HUDEP-2 (cell line): ENCODE results near the gene SERTM1.

ENCODE experiments used
- DNase-seq, 76 experiments: peaks; one replicate each; lab custom pipeline; 2025; ENCODE audit not compliant: unreplicated experiment in 76 of 76; lab: John Stamatoyannopoulos, UW

Gene SERTM1

DNA sequence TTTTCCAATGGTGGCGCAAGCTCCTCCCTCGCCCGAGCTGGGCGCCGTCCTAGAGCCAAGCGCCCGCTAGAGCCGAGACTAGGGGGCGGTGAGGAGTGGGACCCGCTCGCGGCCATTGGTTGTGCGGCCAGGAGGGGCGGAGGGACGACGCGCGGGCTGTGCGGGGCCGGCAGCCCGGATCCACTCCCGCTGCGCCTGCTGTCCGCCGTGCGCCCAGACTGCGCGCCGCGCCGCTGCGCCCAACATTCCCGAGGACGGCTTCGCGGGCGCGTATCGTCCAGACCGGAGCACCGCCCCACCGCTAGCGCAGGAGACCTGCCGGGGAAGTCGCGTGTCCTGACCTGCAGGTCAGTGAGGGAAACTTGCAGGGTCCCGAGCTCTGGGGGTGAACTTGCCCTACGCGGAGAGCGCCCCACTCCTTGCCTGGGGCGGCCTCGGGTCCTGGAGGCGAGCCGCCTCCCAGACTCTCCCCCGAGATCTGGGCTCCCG, at the start of gene SERTM1:
SERTM1 (plus strand) TSS at position 183 of the 489 bp plus-strand sequence. CDS start 21,059 bp downstream, outside the sequence.
- no peak for DNase-seq

GRCh38 chr13:36628377-36629056, 45.3 kb upstream of the SERTM1 start:
- DNase-seq, result no peak

GRCh38 chr13:36629057-36629385, 44.8 kb upstream of the SERTM1 start:
- DNase-seq, result no peak

DNA sequence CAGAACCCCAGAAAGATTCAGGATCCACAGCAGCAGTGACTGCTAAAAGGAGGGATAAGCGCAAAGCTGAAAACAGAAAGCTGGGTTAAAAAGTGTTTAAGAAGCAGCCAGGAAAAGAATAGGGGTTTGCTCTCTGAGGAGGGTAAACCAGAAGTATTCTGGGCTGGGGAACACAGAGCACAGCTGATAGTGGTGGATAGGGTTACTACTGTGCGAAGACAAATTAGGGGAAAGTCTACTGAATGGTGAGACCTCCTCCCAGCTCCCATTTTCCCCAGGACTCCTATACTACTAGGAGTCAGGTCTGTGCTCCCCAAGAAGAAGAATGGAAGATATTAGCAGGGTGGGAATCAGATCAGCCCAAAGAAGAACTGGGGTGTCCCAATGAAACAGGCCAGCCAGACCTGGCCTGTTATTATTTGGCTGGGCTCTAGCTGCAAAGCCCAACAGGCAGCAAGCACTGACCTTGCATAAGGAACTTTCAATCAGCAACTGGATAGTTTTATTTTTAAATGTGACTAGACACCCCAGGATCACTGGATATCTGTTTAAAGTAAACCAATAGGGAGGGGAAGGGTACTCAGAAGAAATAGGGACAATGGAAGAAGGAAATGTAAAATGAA, 43.5 kb upstream of the SERTM1 start:
- no peak for DNase-seq

GRCh38 chr13:36639610-36640009, 34.2 kb upstream of the SERTM1 start:
- no peak for DNase-seq

DNA sequence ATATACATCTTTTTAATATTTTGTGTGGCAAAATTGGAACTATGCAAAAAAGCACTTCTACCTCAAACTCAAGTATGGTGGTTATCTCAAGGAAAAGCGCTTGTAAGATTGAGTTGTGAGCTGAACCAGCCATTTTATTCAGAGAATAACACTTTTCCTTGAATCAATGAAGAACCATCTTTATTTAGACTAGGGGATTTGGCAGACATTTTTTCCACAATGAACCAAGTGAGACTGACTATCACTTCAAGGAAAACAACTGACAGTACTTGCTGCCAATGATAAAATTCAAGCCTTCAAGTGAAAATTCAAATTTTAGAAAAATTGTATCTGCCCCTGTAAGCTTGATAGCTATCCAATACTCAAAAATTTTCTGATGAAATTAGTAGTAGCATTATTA, 23.2 kb upstream of the SERTM1 start:
- DNase-seq, result no peak

DNA sequence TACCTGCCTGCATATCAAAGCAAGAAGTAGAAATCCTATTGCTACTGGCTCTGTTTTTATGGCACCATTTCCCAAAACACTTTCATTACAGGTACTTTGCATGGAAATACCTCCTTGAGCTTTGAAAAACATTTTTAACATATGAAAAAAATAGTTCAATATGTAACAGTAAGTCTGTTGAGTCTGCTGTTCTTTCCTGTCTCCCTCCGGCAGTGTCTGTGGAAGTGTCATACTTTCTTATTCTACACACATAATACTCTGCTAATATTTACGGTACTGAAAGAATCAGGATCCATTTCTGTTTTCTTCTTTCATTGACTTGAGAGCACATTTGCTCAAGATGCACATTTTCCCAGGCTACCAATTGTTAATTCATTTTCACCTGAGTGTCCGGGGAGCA, 8.2 kb upstream of the SERTM1 start:
- no peak for DNase-seq

GRCh38 chr13:36666477-36667229, 7.2 kb upstream of the SERTM1 start:
- no peak for DNase-seq

DNA sequence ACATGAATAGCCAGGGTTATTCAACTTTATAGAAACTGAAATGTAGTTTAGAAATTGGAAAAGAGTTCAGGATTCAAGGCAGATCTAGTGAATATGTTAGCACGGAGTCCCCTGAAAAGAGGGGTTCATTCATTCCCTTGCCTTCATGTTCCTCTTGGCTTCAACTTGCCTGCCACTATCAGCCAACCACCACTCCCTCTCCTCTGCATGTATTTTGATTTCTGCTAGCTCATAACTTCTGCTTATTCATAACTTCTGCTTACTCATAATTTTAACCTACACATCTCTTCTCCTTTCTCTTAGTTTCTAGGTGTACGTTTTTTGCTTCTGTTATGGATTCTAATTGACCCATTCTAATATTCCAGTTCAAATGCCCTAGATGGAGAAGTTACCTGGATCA, 5.5 kb upstream of the SERTM1 start:
- no peak for DNase-seq

GRCh38 chr13:36673352-36673751, 468 bp upstream of the SERTM1 start:
- no peak for DNase-seq

GRCh38 chr13:36674337-36675212, 755 bp downstream of the SERTM1 start:
- DNase-seq, result no peak

GRCh38 chr13:36675213-36675536, 1.4 kb downstream of the SERTM1 start:
- DNase-seq, result no peak

GRCh38 chr13:36680913-36681312, 7.1 kb downstream of the SERTM1 start:
- DNase-seq, result no peak

DNA sequence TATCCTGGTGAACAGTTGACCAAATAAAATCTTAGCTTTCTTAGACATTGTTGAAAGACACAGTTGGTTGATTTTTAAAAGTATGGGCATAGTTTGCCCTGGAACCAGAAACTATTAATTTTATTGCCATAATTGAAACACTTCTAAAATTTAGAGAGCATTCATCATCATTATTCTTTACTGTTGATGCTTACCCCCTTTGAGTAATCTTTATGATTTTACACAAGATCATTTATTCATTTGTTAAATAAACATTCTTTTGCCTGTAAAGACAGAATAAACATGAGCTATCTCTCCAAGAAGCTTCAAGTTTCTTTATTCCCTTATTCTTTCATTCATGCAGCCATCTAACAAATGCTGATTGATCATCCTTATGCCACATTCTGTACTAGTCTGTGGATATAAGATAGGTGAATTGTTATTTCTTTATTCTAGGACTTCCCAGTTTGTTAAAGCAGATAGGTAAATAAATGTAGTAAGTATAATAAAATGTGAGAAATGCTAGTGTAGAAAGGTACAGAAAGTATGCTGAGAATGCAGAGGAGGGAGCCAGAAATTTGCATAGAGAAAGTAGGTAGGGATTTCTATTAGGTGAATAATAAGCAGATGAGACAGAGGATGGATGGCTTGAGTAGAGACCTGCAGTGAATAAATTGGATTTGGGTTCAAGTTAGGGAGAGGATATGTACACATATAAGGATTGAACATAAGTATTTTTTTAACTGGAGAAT, 8.2 kb downstream of the SERTM1 start:
- no peak for DNase-seq

- no peak for DNase-seq
Observed at GRCh38 chr13:36683701-36684100, 9.9 kb downstream of the SERTM1 start.

GRCh38 chr13:36685927-36686326, 12.1 kb downstream of the SERTM1 start:
- no peak for DNase-seq

GRCh38 chr13:36696410-36697010, 22.7 kb downstream of the SERTM1 start:
- DNase-seq, result no peak

DNA sequence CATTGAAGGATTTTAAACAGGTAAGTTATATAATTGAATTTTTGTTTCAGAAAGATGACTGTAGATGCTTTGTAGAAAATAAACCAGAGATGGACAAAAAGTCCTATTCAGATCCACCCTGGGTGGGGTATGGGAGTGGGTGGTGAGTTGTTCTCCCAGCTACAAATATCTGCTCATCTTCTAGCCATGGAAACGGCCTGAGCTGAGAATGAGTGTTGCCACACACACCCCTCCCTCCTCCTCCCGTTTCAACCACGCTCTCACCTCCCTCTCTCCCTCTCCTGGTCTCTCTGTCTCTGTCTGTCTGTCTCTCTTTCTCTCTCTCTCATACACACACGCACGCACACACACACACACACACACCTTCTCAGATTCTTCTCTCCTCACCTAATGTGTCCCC, 26.4 kb downstream of the SERTM1 start:
- no peak for DNase-seq

GRCh38 chr13:36706755-36707154, 32.9 kb downstream of the SERTM1 start:
- no peak for DNase-seq
